ENCODE results near the gene KIF1B.
"Not testable (repeated sequence)": the region's sequence is repeated elsewhere in the genome, so short reads cannot be mapped to it uniquely, and the experiment has no call there.

The KIF1B gene

GRCh38 chr1:10252508-10252907 is 42.1 kb downstream of the KIF1B start:
- DNase-seq (ENCODE audit: insufficient read length, low spot score): no peak
- FAIRE-seq: no peak
- TF ChIP-seq PAX5 (IDR thresholded peaks at IDR 0.05; ENCODE audit: insufficient read depth, low read length, severe bottlenecking) (no peak), POLR2AphosphoS5 (IDR thresholded peaks at IDR 0.05; ENCODE audit: low read depth, low read length) (no peak), POU2F2 (IDR thresholded peaks at IDR 0.05; ENCODE audit: low read depth, low read length) (no peak), TAF1 (IDR thresholded peaks at IDR 0.05; ENCODE audit: low read depth, low read length) (no peak), POLR2A (IDR thresholded peaks at IDR 0.05; ENCODE audit: low read depth, low read length) (no peak), SPI1 (IDR thresholded peaks at IDR 0.05; ENCODE audit: low read depth, low read length) (no peak)

- TF ChIP-seq POLR2AphosphoS5 (IDR thresholded peaks at IDR 0.05; ENCODE audit: low read depth, low read length): no peak
- TF ChIP-seq POU2F2 (IDR thresholded peaks at IDR 0.05; ENCODE audit: low read depth, low read length): no peak
Measured at GRCh38 chr1:10253149-10253548, 42.8 kb downstream of the KIF1B start.

GRCh38 chr1:10253755-10254154 is 43.4 kb downstream of the KIF1B start:
- DNase-seq (ENCODE audit: insufficient read length, low spot score) (no peak), FAIRE-seq (no peak)
- no peak for TF ChIP-seq POU2F2 (IDR thresholded peaks at IDR 0.05; ENCODE audit: low read depth, low read length)
- TF ChIP-seq POLR2AphosphoS5 (IDR thresholded peaks at IDR 0.05; ENCODE audit: low read depth, low read length): no peak

More at GRCh38 chr1:10253149-10253548, 42.8 kb downstream of the KIF1B start:
- no peak for DNase-seq (ENCODE audit: insufficient read length, low spot score)
- no peak for FAIRE-seq

GRCh38 chr1:10257851-10258250 is 47.5 kb downstream of the KIF1B start:
- no peak for FAIRE-seq
- TF ChIP-seq TAF1 (IDR thresholded peaks at IDR 0.05; ENCODE audit: low read depth, low read length): no peak
- no peak for TF ChIP-seq PAX5 (IDR thresholded peaks at IDR 0.05; ENCODE audit: insufficient read depth, low read length, severe bottlenecking)
- no peak for TF ChIP-seq SPI1 (IDR thresholded peaks at IDR 0.05; ENCODE audit: low read depth, low read length)
- no peak for TF ChIP-seq POLR2A (IDR thresholded peaks at IDR 0.05; ENCODE audit: low read depth, low read length)
- TF ChIP-seq POU2F2 (IDR thresholded peaks at IDR 0.05; ENCODE audit: low read depth, low read length): no peak
- no peak for TF ChIP-seq POLR2AphosphoS5 (IDR thresholded peaks at IDR 0.05; ENCODE audit: low read depth, low read length)
- DNase-seq (ENCODE audit: insufficient read length, low spot score): no peak

GRCh38 chr1:10259547-10259946 is 49.2 kb downstream of the KIF1B start:
- DNase-seq (ENCODE audit: insufficient read length, low spot score); FAIRE-seq: not testable (repeated sequence)

GRCh38 chr1:10263450-10264082 is 53.2 kb downstream of the KIF1B start:
- no peak for DNase-seq (ENCODE audit: insufficient read length, low spot score)
- FAIRE-seq: no peak
- TF ChIP-seq SPI1 (IDR thresholded peaks at IDR 0.05; ENCODE audit: low read depth, low read length): no peak

- FAIRE-seq: no peak
- DNase-seq (ENCODE audit: insufficient read length, low spot score): no peak
- TF ChIP-seq TAF1 (IDR thresholded peaks at IDR 0.05; ENCODE audit: low read depth, low read length) (no peak), SPI1 (IDR thresholded peaks at IDR 0.05; ENCODE audit: low read depth, low read length) (no peak), POU2F2 (IDR thresholded peaks at IDR 0.05; ENCODE audit: low read depth, low read length) (no peak), POLR2AphosphoS5 (IDR thresholded peaks at IDR 0.05; ENCODE audit: low read depth, low read length) (no peak), POLR2A (IDR thresholded peaks at IDR 0.05; ENCODE audit: low read depth, low read length) (no peak), PAX5 (IDR thresholded peaks at IDR 0.05; ENCODE audit: insufficient read depth, low read length, severe bottlenecking) (no peak)
Measured at GRCh38 chr1:10265027-10265426, 54.7 kb downstream of the KIF1B start.

- TF ChIP-seq TAF1 (IDR thresholded peaks at IDR 0.05; ENCODE audit: low read depth, low read length) (no peak), POLR2AphosphoS5 (IDR thresholded peaks at IDR 0.05; ENCODE audit: low read depth, low read length) (no peak), POU2F2 (IDR thresholded peaks at IDR 0.05; ENCODE audit: low read depth, low read length) (no peak), POLR2A (IDR thresholded peaks at IDR 0.05; ENCODE audit: low read depth, low read length) (no peak), PAX5 (IDR thresholded peaks at IDR 0.05; ENCODE audit: insufficient read depth, low read length, severe bottlenecking) (no peak), SPI1 (IDR thresholded peaks at IDR 0.05; ENCODE audit: low read depth, low read length) (no peak)
- no peak for FAIRE-seq
- no peak for DNase-seq (ENCODE audit: insufficient read length, low spot score)
Measured at GRCh38 chr1:10265900-10266299, 55.5 kb downstream of the KIF1B start.

GRCh38 chr1:10267319-10267718 is 56.9 kb downstream of the KIF1B start:
- DNase-seq (ENCODE audit: insufficient read length, low spot score) (no peak), FAIRE-seq (no peak)
- no peak for TF ChIP-seq POLR2A (IDR thresholded peaks at IDR 0.05; ENCODE audit: low read depth, low read length)
- TF ChIP-seq SPI1 (IDR thresholded peaks at IDR 0.05; ENCODE audit: low read depth, low read length): no peak
- no peak for TF ChIP-seq TAF1 (IDR thresholded peaks at IDR 0.05; ENCODE audit: low read depth, low read length)
- no peak for TF ChIP-seq POLR2AphosphoS5 (IDR thresholded peaks at IDR 0.05; ENCODE audit: low read depth, low read length)
- TF ChIP-seq POU2F2 (IDR thresholded peaks at IDR 0.05; ENCODE audit: low read depth, low read length): no peak
- TF ChIP-seq PAX5 (IDR thresholded peaks at IDR 0.05; ENCODE audit: insufficient read depth, low read length, severe bottlenecking): no peak

- FAIRE-seq (no peak), DNase-seq (ENCODE audit: insufficient read length, low spot score) (no peak)
- no peak for TF ChIP-seq PAX5 (IDR thresholded peaks at IDR 0.05; ENCODE audit: insufficient read depth, low read length, severe bottlenecking)
- TF ChIP-seq POLR2AphosphoS5 (IDR thresholded peaks at IDR 0.05; ENCODE audit: low read depth, low read length): no peak
- TF ChIP-seq POU2F2 (IDR thresholded peaks at IDR 0.05; ENCODE audit: low read depth, low read length): no peak
- TF ChIP-seq TAF1 (IDR thresholded peaks at IDR 0.05; ENCODE audit: low read depth, low read length): no peak
- no peak for TF ChIP-seq SPI1 (IDR thresholded peaks at IDR 0.05; ENCODE audit: low read depth, low read length)
- TF ChIP-seq POLR2A (IDR thresholded peaks at IDR 0.05; ENCODE audit: low read depth, low read length): no peak
Measured at GRCh38 chr1:10267921-10268320, 57.6 kb downstream of the KIF1B start.

GRCh38 chr1:10271090-10271489 is 60.7 kb downstream of the KIF1B start:
- no peak for DNase-seq (ENCODE audit: insufficient read length, low spot score)
- FAIRE-seq: no peak
- no peak for TF ChIP-seq POLR2A (IDR thresholded peaks at IDR 0.05; ENCODE audit: low read depth, low read length)
- no peak for TF ChIP-seq POU2F2 (IDR thresholded peaks at IDR 0.05; ENCODE audit: low read depth, low read length)
- TF ChIP-seq POLR2AphosphoS5 (IDR thresholded peaks at IDR 0.05; ENCODE audit: low read depth, low read length): no peak
- TF ChIP-seq SPI1 (IDR thresholded peaks at IDR 0.05; ENCODE audit: low read depth, low read length): no peak
- TF ChIP-seq TAF1 (IDR thresholded peaks at IDR 0.05; ENCODE audit: low read depth, low read length): no peak
- no peak for TF ChIP-seq PAX5 (IDR thresholded peaks at IDR 0.05; ENCODE audit: insufficient read depth, low read length, severe bottlenecking)
